Skeletal muscle cell (primary cell): ENCODE data around the gene PDZRN3.
A peak's percentile ranks its signal among the peaks of the same experiment; 100 is the strongest.

Source experiments
- DNase-seq: peaks from one replicate; pipeline ENCODE4 v3.0.0-alpha.2; 2010; ENCODE audit warnings: low read depth
- H3K4me3 ChIP-seq: 2 replicates; pipeline ENCODE4 v1.5.1; 2011; ENCODE audit warnings: low read depth, mild to moderate bottlenecking, control low read depth, low read length, moderate library complexity

PDZRN3 gene

GRCh38 chr3:73447111-73447510 is 177.6 kb downstream of the PDZRN3 start:
- H3K4me3 ChIP-seq: no peak overlapping the region
- no peak for DNase-seq

GRCh38 chr3:73446467-73447110 is 178.2 kb downstream of the PDZRN3 start:
- H3K4me3 ChIP-seq: no peak overlapping the region
- DNase-seq: no peak

- no peak for DNase-seq
- H3K4me3 ChIP-seq: no peak overlapping the region
Measured at GRCh38 chr3:73442886-73443285, 181.9 kb downstream of the PDZRN3 start.

GRCh38 chr3:73442152-73442551 is 182.6 kb downstream of the PDZRN3 start:
- DNase-seq: no peak
- no peak overlapping the region for H3K4me3 ChIP-seq

- no peak overlapping the region for H3K4me3 ChIP-seq
- DNase-seq: no peak
Measured at GRCh38 chr3:73437828-73438227, 186.9 kb downstream of the PDZRN3 start.

GRCh38 chr3:73435055-73435454 is 189.7 kb downstream of the PDZRN3 start:
- DNase-seq: no peak
- H3K4me3 ChIP-seq: no peak overlapping the region

- DNase-seq: no peak
Measured at GRCh38 chr3:73433687-73434086, 191.1 kb downstream of the PDZRN3 start.

GRCh38 chr3:73433079-73433478 is 191.7 kb downstream of the PDZRN3 start:
- no peak overlapping the region for H3K4me3 ChIP-seq
- no peak for DNase-seq

More at GRCh38 chr3:73433687-73434086, 191.1 kb downstream of the PDZRN3 start:
- H3K4me3 ChIP-seq: no peak overlapping the region

GRCh38 chr3:73432706-73433032 is 192.1 kb downstream of the PDZRN3 start:
- no peak overlapping the region for H3K4me3 ChIP-seq
- no peak for DNase-seq

- DNase-seq: no peak
Measured at GRCh38 chr3:73432023-73432705, 192.6 kb downstream of the PDZRN3 start.

GRCh38 chr3:73431183-73431900 is 193.4 kb downstream of the PDZRN3 start:
- no peak overlapping the region for H3K4me3 ChIP-seq
- DNase-seq: no peak

More at GRCh38 chr3:73432023-73432705, 192.6 kb downstream of the PDZRN3 start:
- no peak overlapping the region for H3K4me3 ChIP-seq

GRCh38 chr3:73427048-73427706 is 197.6 kb downstream of the PDZRN3 start:
- H3K4me3 ChIP-seq: no peak overlapping the region
- DNase-seq: no peak

GRCh38 chr3:73426606-73427005 is 198.1 kb downstream of the PDZRN3 start:
- no peak for DNase-seq
- H3K4me3 ChIP-seq: no peak overlapping the region

GRCh38 chr3:73423116-73423515 is 201.6 kb downstream of the PDZRN3 start:
- no peak for DNase-seq
- no peak overlapping the region for H3K4me3 ChIP-seq

GRCh38 chr3:73422571-73422970 is 202.2 kb downstream of the PDZRN3 start:
- H3K4me3 ChIP-seq: no peak overlapping the region
- no peak for DNase-seq

- no peak overlapping the region for H3K4me3 ChIP-seq
- no peak for DNase-seq
Measured at GRCh38 chr3:73419942-73420341, 204.8 kb downstream of the PDZRN3 start.

- peak; percentile 41 for DNase-seq
- no peak overlapping the region for H3K4me3 ChIP-seq
Measured at GRCh38 chr3:73419179-73419803, 205.4 kb downstream of the PDZRN3 start.

GRCh38 chr3:73418681-73419080 is 206.1 kb downstream of the PDZRN3 start:
- H3K4me3 ChIP-seq: no peak overlapping the region
- no peak for DNase-seq

- no peak overlapping the region for H3K4me3 ChIP-seq
- DNase-seq: no peak
Measured at GRCh38 chr3:73415118-73415517, 209.6 kb downstream of the PDZRN3 start.

GRCh38 chr3:73413619-73414018 is 211.1 kb downstream of the PDZRN3 start:
- no peak overlapping the region for H3K4me3 ChIP-seq
- DNase-seq: no peak
